Mesothelial cell of epicardium (in vitro differentiated cells): ENCODE measurements around the gene NME4. TPM values are rescaled to one million over a fixed set of nuclear protein-coding genes. Genes with fewer than 3 reads are reported as not detected.

Experiments used
- DNase-seq, 2 experiments: peaks; one replicate each; pipeline ENCODE4 v3.0.0; 2021; ENCODE audit warnings: low spot score in 2 of 2; ENCODE audit not compliant: unreplicated experiment in 2 of 2
- H3K27ac Mint-ChIP-seq: 2 replicates; pipeline ENCODE4 v1.8.0; 2021; ENCODE audit warnings: mixed read lengths
- H3K27me3 Mint-ChIP-seq: 2 replicates; pipeline ENCODE4 v1.8.0; 2021; ENCODE audit warnings: low read depth, mixed read lengths
- H3K36me3 Mint-ChIP-seq: 2 replicates; pipeline ENCODE4 v1.8.0; 2021; ENCODE audit warnings: mixed read lengths
- H3K4me1 Mint-ChIP-seq: 2 replicates; pipeline ENCODE4 v1.8.0; 2021; ENCODE audit warnings: mixed read lengths
- H3K4me3 Mint-ChIP-seq: 2 replicates; pipeline ENCODE4 v1.8.0; 2021; ENCODE audit warnings: mild to moderate bottlenecking, moderate library complexity, mixed read lengths
- H3K9me3 Mint-ChIP-seq: 2 replicates; pipeline ENCODE4 v1.8.0; 2021; ENCODE audit warnings: mixed read lengths
- CTCF ChIP-seq: fragments of 200-600 bp; sonication (generic); IDR thresholded peaks from one replicate; pipeline ENCODE4 v1.5.0; 2021; ENCODE audit warnings: antibody characterized with exemption; ENCODE audit not compliant: unreplicated experiment
- total RNA-seq: library from RNA; stranded (reverse); gene quantifications from 3 replicates; pipeline ENCODE4 v1.2.1, GENCODE V29; 2021

Gene NME4
- total RNA-seq, 1 donor from 2014 or later, result 252 TPM

GRCh38 chr16:424033-424622, 27.1 kb downstream of the NME4 start:
- peak overlapping the region; percentile 76 for H3K4me3 Mint-ChIP-seq
- H3K4me1 Mint-ChIP-seq, result peaks cover 29% of the 10 kb centered on the region
- H3K36me3 Mint-ChIP-seq, result no peaks in the 10 kb centered on the region
- H3K9me3 Mint-ChIP-seq, result no peaks in the 10 kb centered on the region
- TF ChIP-seq CTCF, result no peak
- no peak overlapping the region for H3K27ac Mint-ChIP-seq
- no peak for DNase-seq
- H3K27me3 Mint-ChIP-seq, result peaks cover 16% of the 10 kb centered on the region

GRCh38 chr16:424623-425081, 27.7 kb downstream of the NME4 start:
- peak overlapping the region; percentile 76 for H3K4me3 Mint-ChIP-seq
- no peaks in the 10 kb centered on the region for H3K36me3 Mint-ChIP-seq
- H3K4me1 Mint-ChIP-seq, result peaks cover 29% of the 10 kb centered on the region
- TF ChIP-seq CTCF, result no peak
- peaks cover 16% of the 10 kb centered on the region for H3K27me3 Mint-ChIP-seq
- no peaks in the 10 kb centered on the region for H3K9me3 Mint-ChIP-seq
- H3K27ac Mint-ChIP-seq, result no peak overlapping the region
- DNase-seq, result peak in 1 of 2 experiments; percentile 49

GRCh38 chr16:425082-425718, 28.2 kb downstream of the NME4 start, which contains the start of gene RAB11FIP3:
Gene RAB11FIP3 (plus strand): TSS chr16:425649. CDS start chr16:426007, 358 bp downstream.
- Mint-ChIP-seq H3K27ac (peak within 1 kb of the TSS; percentile 67), H3K4me1 (peaks cover 29% of the 10 kb centered on the region), H3K27me3 (peaks cover 16% of the 10 kb centered on the region), H3K9me3 (no peaks in the 10 kb centered on the region), H3K4me3 (peak within 1 kb of the TSS; percentile 76), H3K36me3 (no peaks in the 10 kb centered on the region)
- TF ChIP-seq CTCF, result no peak
- peak; percentile 64 to 87 for DNase-seq

- Mint-ChIP-seq H3K27me3 (peaks cover 16% of the 10 kb centered on the region), H3K4me1 (peaks cover 29% of the 10 kb centered on the region), H3K4me3 (peak overlapping the region; percentile 76), H3K27ac (no peak overlapping the region), H3K36me3 (no peaks in the 10 kb centered on the region), H3K9me3 (no peaks in the 10 kb centered on the region)
- peak in 1 of 2 experiments; percentile 56 for DNase-seq
- no peak for TF ChIP-seq CTCF
These were observed 28.7 kb downstream of the NME4 start for GRCh38 chr16:425740-426114.

- Mint-ChIP-seq H3K36me3 (no peaks in the 10 kb centered on the region), H3K4me1 (peaks cover 29% of the 10 kb centered on the region), H3K27ac (no peak overlapping the region), H3K9me3 (no peaks in the 10 kb centered on the region), H3K4me3 (peak overlapping the region; percentile 76), H3K27me3 (peaks cover 16% of the 10 kb centered on the region)
- TF ChIP-seq CTCF, result no peak
- peak in 1 of 2 experiments; percentile 41 for DNase-seq
These were observed 29.3 kb downstream of the NME4 start for GRCh38 chr16:426115-426905.
